NCI-H128 (cell line): Measurements from ENCODE around the gene TSPAN11.
"Not testable (repeated sequence)": the region's sequence is repeated elsewhere in the genome, so short reads cannot be mapped to it uniquely, and the experiment has no call there.

Source experiments
- DNase-seq: peaks from one replicate; lab custom pipeline; 2025; ENCODE audit not compliant: unreplicated experiment; lab: John Stamatoyannopoulos, UW

The TSPAN11 gene

GRCh38 chr12:30926243-30927221 is at the start of gene TSPAN11:
Gene TSPAN11, plus strand, starts transcription at chr12:30926748. Its CDS starts 27,244 bp downstream, at chr12:30953992.
- no peak for DNase-seq

GRCh38 chr12:30877105-30877875 is 49.3 kb upstream of the TSPAN11 start:
- DNase-seq: no peak

GRCh38 chr12:30878024-30878423 is 48.5 kb upstream of the TSPAN11 start:
- DNase-seq: no peak

GRCh38 chr12:30880061-30880460 is 46.5 kb upstream of the TSPAN11 start:
- peak; percentile 82 for DNase-seq

- DNase-seq: no peak
Measured at GRCh38 chr12:30880813-30881212, 45.7 kb upstream of the TSPAN11 start.

- no peak for DNase-seq
Measured at GRCh38 chr12:30882706-30883105, 43.8 kb upstream of the TSPAN11 start.

GRCh38 chr12:30884799-30885198 is 41.7 kb upstream of the TSPAN11 start:
- no peak for DNase-seq

- DNase-seq: no peak
Measured at GRCh38 chr12:30885321-30885720, 41.2 kb upstream of the TSPAN11 start.

GRCh38 chr12:30887226-30887625 is 39.3 kb upstream of the TSPAN11 start:
- no peak for DNase-seq

- no peak for DNase-seq
Measured at GRCh38 chr12:30888241-30888640, 38.3 kb upstream of the TSPAN11 start.

GRCh38 chr12:30894531-30894930 is 32.0 kb upstream of the TSPAN11 start:
- DNase-seq: not testable (repeated sequence)

GRCh38 chr12:30896461-30896860 is 30.1 kb upstream of the TSPAN11 start:
- no peak for DNase-seq

- DNase-seq: no peak
Measured at GRCh38 chr12:30898846-30899245, 27.7 kb upstream of the TSPAN11 start.

GRCh38 chr12:30900351-30900750 is 26.2 kb upstream of the TSPAN11 start:
- no peak for DNase-seq

- DNase-seq: no peak
Measured at GRCh38 chr12:30902001-30902400, 24.5 kb upstream of the TSPAN11 start.

- no peak for DNase-seq
Measured at GRCh38 chr12:30902596-30902995, 24.0 kb upstream of the TSPAN11 start.

GRCh38 chr12:30905463-30906009 is 21.0 kb upstream of the TSPAN11 start:
- DNase-seq: no peak

- DNase-seq: no peak
Measured at GRCh38 chr12:30908076-30908721, 18.3 kb upstream of the TSPAN11 start.

GRCh38 chr12:30908722-30909348 is 17.7 kb upstream of the TSPAN11 start:
- DNase-seq: no peak

- no peak for DNase-seq
Measured at GRCh38 chr12:30909349-30910037, 17.1 kb upstream of the TSPAN11 start.
